ENCODE measurements around the gene PPP1R9A. TPM values are rescaled to one million over a fixed set of nuclear protein-coding genes. Genes with fewer than 3 reads are reported as not detected.

PPP1R9A gene
- total and polyA plus RNA-seq, 2 donors: 1.4 to 2.2 TPM

- H3K9me3 ChIP-seq (ENCODE audit: control insufficient read depth in 2 of 2, insufficient read depth in 1 of 2, low read length in 1 of 2): no peaks in the 10 kb centered on the region
- DNase-seq (ENCODE audit: low read depth in 6 of 9, low spot score in 9 of 9): no peak
- no peaks in the 10 kb centered on the region for H3K4me1 ChIP-seq (ENCODE audit: control insufficient read depth in 2 of 2, insufficient read depth in 2 of 2, low read length in 2 of 2)
- H3K4me3 ChIP-seq (ENCODE audit: low read length in 2 of 2): no peak overlapping the region
- H3K36me3 ChIP-seq (ENCODE audit: control insufficient read depth in 2 of 2, insufficient read depth in 2 of 2, low read length in 1 of 2): no peaks in the 10 kb centered on the region
- H3K27me3 ChIP-seq (ENCODE audit: control insufficient read depth in 2 of 2, insufficient read depth in 1 of 2, low read length in 1 of 2): no peaks in the 10 kb centered on the region
- WGBS: 88% methylated on average over 1 of the region's 1 CpG
- H3K27ac ChIP-seq (ENCODE audit: low read depth in 1 of 2, low read length in 1 of 2): no peak overlapping the region
Observed at GRCh38 chr7:95253986-95254385, 346.6 kb downstream of the PPP1R9A start.

GRCh38 chr7:95255691-95256090 lies 348.3 kb downstream of the PPP1R9A start:
- Histone ChIP-seq H3K4me3 (ENCODE audit: low read length in 2 of 2) (no peak overlapping the region), H3K27ac (ENCODE audit: low read depth in 1 of 2, low read length in 1 of 2) (no peak overlapping the region), H3K36me3 (ENCODE audit: control insufficient read depth in 2 of 2, insufficient read depth in 2 of 2, low read length in 1 of 2) (no peaks in the 10 kb centered on the region), H3K4me1 (ENCODE audit: control insufficient read depth in 2 of 2, insufficient read depth in 2 of 2, low read length in 2 of 2) (no peaks in the 10 kb centered on the region), H3K9me3 (ENCODE audit: control insufficient read depth in 2 of 2, insufficient read depth in 1 of 2, low read length in 1 of 2) (no peaks in the 10 kb centered on the region), H3K27me3 (ENCODE audit: control insufficient read depth in 2 of 2, insufficient read depth in 1 of 2, low read length in 1 of 2) (no peaks in the 10 kb centered on the region)
- DNase-seq (ENCODE audit: low read depth in 6 of 9, low spot score in 9 of 9): no peak

GRCh38 chr7:95261895-95262415 lies 354.6 kb downstream of the PPP1R9A start:
- Histone ChIP-seq H3K27me3 (ENCODE audit: control insufficient read depth in 2 of 2, insufficient read depth in 1 of 2, low read length in 1 of 2) (no peaks in the 10 kb centered on the region), H3K27ac (ENCODE audit: low read depth in 1 of 2, low read length in 1 of 2) (no peak overlapping the region), H3K9me3 (ENCODE audit: control insufficient read depth in 2 of 2, insufficient read depth in 1 of 2, low read length in 1 of 2) (no peaks in the 10 kb centered on the region), H3K4me3 (ENCODE audit: low read length in 2 of 2) (no peak overlapping the region), H3K4me1 (ENCODE audit: control insufficient read depth in 2 of 2, insufficient read depth in 2 of 2, low read length in 2 of 2) (no peaks in the 10 kb centered on the region), H3K36me3 (ENCODE audit: control insufficient read depth in 2 of 2, insufficient read depth in 2 of 2, low read length in 1 of 2) (no peaks in the 10 kb centered on the region)
- DNase-seq (ENCODE audit: low read depth in 6 of 9, low spot score in 9 of 9): no peak

GRCh38 chr7:95262875-95263274 lies 355.5 kb downstream of the PPP1R9A start:
- Histone ChIP-seq H3K36me3 (ENCODE audit: control insufficient read depth in 2 of 2, insufficient read depth in 2 of 2, low read length in 1 of 2) (no peaks in the 10 kb centered on the region), H3K27ac (ENCODE audit: low read depth in 1 of 2, low read length in 1 of 2) (no peak overlapping the region), H3K9me3 (ENCODE audit: control insufficient read depth in 2 of 2, insufficient read depth in 1 of 2, low read length in 1 of 2) (no peaks in the 10 kb centered on the region), H3K4me1 (ENCODE audit: control insufficient read depth in 2 of 2, insufficient read depth in 2 of 2, low read length in 2 of 2) (no peaks in the 10 kb centered on the region), H3K4me3 (ENCODE audit: low read length in 2 of 2) (no peak overlapping the region), H3K27me3 (ENCODE audit: control insufficient read depth in 2 of 2, insufficient read depth in 1 of 2, low read length in 1 of 2) (no peaks in the 10 kb centered on the region)
- DNase-seq (ENCODE audit: low read depth in 6 of 9, low spot score in 9 of 9): no peak
- WGBS: 96% methylated on average over 2 of the region's 2 CpGs

GRCh38 chr7:95263785-95264362 lies 356.5 kb downstream of the PPP1R9A start:
- no peak for DNase-seq (ENCODE audit: low read depth in 6 of 9, low spot score in 9 of 9)
- 96% methylated on average over 4 of the region's 4 CpGs for WGBS

GRCh38 chr7:95264363-95264891 lies 357.0 kb downstream of the PPP1R9A start:
- Histone ChIP-seq H3K9me3 (ENCODE audit: control insufficient read depth in 2 of 2, insufficient read depth in 1 of 2, low read length in 1 of 2) (no peaks in the 10 kb centered on the region), H3K27me3 (ENCODE audit: control insufficient read depth in 2 of 2, insufficient read depth in 1 of 2, low read length in 1 of 2) (no peaks in the 10 kb centered on the region), H3K36me3 (ENCODE audit: control insufficient read depth in 2 of 2, insufficient read depth in 2 of 2, low read length in 1 of 2) (no peaks in the 10 kb centered on the region), H3K27ac (ENCODE audit: low read depth in 1 of 2, low read length in 1 of 2) (no peak overlapping the region), H3K4me3 (ENCODE audit: low read length in 2 of 2) (no peak overlapping the region), H3K4me1 (ENCODE audit: control insufficient read depth in 2 of 2, insufficient read depth in 2 of 2, low read length in 2 of 2) (no peaks in the 10 kb centered on the region)
- DNase-seq (ENCODE audit: low read depth in 6 of 9, low spot score in 9 of 9): no peak
- 94% methylated on average over 6 of the region's 6 CpGs for WGBS

More at GRCh38 chr7:95263785-95264362, 356.5 kb downstream of the PPP1R9A start:
- Histone ChIP-seq H3K36me3 (ENCODE audit: control insufficient read depth in 2 of 2, insufficient read depth in 2 of 2, low read length in 1 of 2) (no peaks in the 10 kb centered on the region), H3K27me3 (ENCODE audit: control insufficient read depth in 2 of 2, insufficient read depth in 1 of 2, low read length in 1 of 2) (no peaks in the 10 kb centered on the region), H3K4me3 (ENCODE audit: low read length in 2 of 2) (no peak overlapping the region), H3K9me3 (ENCODE audit: control insufficient read depth in 2 of 2, insufficient read depth in 1 of 2, low read length in 1 of 2) (no peaks in the 10 kb centered on the region), H3K4me1 (ENCODE audit: control insufficient read depth in 2 of 2, insufficient read depth in 2 of 2, low read length in 2 of 2) (no peaks in the 10 kb centered on the region), H3K27ac (ENCODE audit: low read depth in 1 of 2, low read length in 1 of 2) (no peak overlapping the region)

GRCh38 chr7:95265634-95266033 lies 358.2 kb downstream of the PPP1R9A start:
- H3K9me3 ChIP-seq (ENCODE audit: control insufficient read depth in 2 of 2, insufficient read depth in 1 of 2, low read length in 1 of 2): no peaks in the 10 kb centered on the region
- no peaks in the 10 kb centered on the region for H3K4me1 ChIP-seq (ENCODE audit: control insufficient read depth in 2 of 2, insufficient read depth in 2 of 2, low read length in 2 of 2)
- no peaks in the 10 kb centered on the region for H3K27me3 ChIP-seq (ENCODE audit: control insufficient read depth in 2 of 2, insufficient read depth in 1 of 2, low read length in 1 of 2)
- no peak overlapping the region for H3K4me3 ChIP-seq (ENCODE audit: low read length in 2 of 2)
- H3K36me3 ChIP-seq (ENCODE audit: control insufficient read depth in 2 of 2, insufficient read depth in 2 of 2, low read length in 1 of 2): no peaks in the 10 kb centered on the region
- WGBS: 94% methylated on average over 2 of the region's 2 CpGs
- no peak for DNase-seq (ENCODE audit: low read depth in 6 of 9, low spot score in 9 of 9)
- H3K27ac ChIP-seq (ENCODE audit: low read depth in 1 of 2, low read length in 1 of 2): no peak overlapping the region

- 97% methylated on average over 2 of the region's 2 CpGs for WGBS
- no peaks in the 10 kb centered on the region for H3K27me3 ChIP-seq (ENCODE audit: control insufficient read depth in 2 of 2, insufficient read depth in 1 of 2, low read length in 1 of 2)
- no peak overlapping the region for H3K27ac ChIP-seq (ENCODE audit: low read depth in 1 of 2, low read length in 1 of 2)
- H3K4me1 ChIP-seq (ENCODE audit: control insufficient read depth in 2 of 2, insufficient read depth in 2 of 2, low read length in 2 of 2): no peaks in the 10 kb centered on the region
- H3K9me3 ChIP-seq (ENCODE audit: control insufficient read depth in 2 of 2, insufficient read depth in 1 of 2, low read length in 1 of 2): no peaks in the 10 kb centered on the region
- no peak overlapping the region for H3K4me3 ChIP-seq (ENCODE audit: low read length in 2 of 2)
- DNase-seq (ENCODE audit: low read depth in 6 of 9, low spot score in 9 of 9): no peak
- H3K36me3 ChIP-seq (ENCODE audit: control insufficient read depth in 2 of 2, insufficient read depth in 2 of 2, low read length in 1 of 2): no peaks in the 10 kb centered on the region
Observed at GRCh38 chr7:95267754-95268153, 360.4 kb downstream of the PPP1R9A start.

GRCh38 chr7:95269640-95270039 lies 362.2 kb downstream of the PPP1R9A start:
- Histone ChIP-seq H3K4me3 (ENCODE audit: low read length in 2 of 2) (no peak overlapping the region), H3K36me3 (ENCODE audit: control insufficient read depth in 2 of 2, insufficient read depth in 2 of 2, low read length in 1 of 2) (no peaks in the 10 kb centered on the region), H3K9me3 (ENCODE audit: control insufficient read depth in 2 of 2, insufficient read depth in 1 of 2, low read length in 1 of 2) (no peaks in the 10 kb centered on the region), H3K4me1 (ENCODE audit: control insufficient read depth in 2 of 2, insufficient read depth in 2 of 2, low read length in 2 of 2) (no peaks in the 10 kb centered on the region), H3K27me3 (ENCODE audit: control insufficient read depth in 2 of 2, insufficient read depth in 1 of 2, low read length in 1 of 2) (no peaks in the 10 kb centered on the region), H3K27ac (ENCODE audit: low read depth in 1 of 2, low read length in 1 of 2) (no peak overlapping the region)
- DNase-seq (ENCODE audit: low read depth in 6 of 9, low spot score in 9 of 9): no peak
- WGBS: 96% methylated on average over 5 of the region's 5 CpGs

Measured in thymus (tissue), 11 donors.